Lung (tissue), 12 donors: Measurements from ENCODE around the gene PDS5B. TPM values are rescaled to one million over a fixed set of nuclear protein-coding genes. Genes with fewer than 3 reads are reported as not detected.

ENCODE experiments used
- ATAC-seq: fragments of 200-7000 bp; cut with Tn5 transposase; one replicate; pipeline ENCODE4 v1.9.1; 2020; ENCODE audit warnings: moderate number of reproducible peaks; ENCODE audit not compliant: insufficient read depth, low FRiP score
- DNase-seq, 3 donors: peaks; one replicate each; pipeline ENCODE4 v3.0.0-alpha.2; 2013 to 2017
- H3K27ac ChIP-seq, 2 donors: one replicate each; pipeline ENCODE4 v1.5.1; 2013; ENCODE audit warnings: mild to moderate bottlenecking in 2 of 2, moderate library complexity in 2 of 2, control low read depth in 1 of 2, inconsistent platforms in 1 of 2, low read depth in 1 of 2, low read length in 1 of 2
- H3K27me3 ChIP-seq, 3 donors: one replicate each; pipeline ENCODE4 v1.5.1; 2013; ENCODE audit warnings: low read length in 2 of 3; ENCODE audit not compliant: control insufficient read depth in 3 of 3, insufficient read depth in 3 of 3
- H3K36me3 ChIP-seq, 4 donors: one replicate each; pipeline ENCODE4 v1.5.1; 2013; ENCODE audit warnings: low read length in 4 of 4, mild to moderate bottlenecking in 1 of 4, moderate library complexity in 1 of 4; ENCODE audit not compliant: control insufficient read depth in 4 of 4, insufficient read depth in 4 of 4
- H3K4me1 ChIP-seq, 5 donors: one replicate each; pipeline ENCODE4 v1.5.1; 2013; ENCODE audit warnings: low read length in 5 of 5, mild to moderate bottlenecking in 2 of 5, moderate library complexity in 1 of 5; ENCODE audit not compliant: control insufficient read depth in 5 of 5, insufficient read depth in 5 of 5
- H3K4me3 ChIP-seq: one replicate; pipeline ENCODE4 v1.5.1; 2013; ENCODE audit warnings: mild to moderate bottlenecking, control low read depth, moderate library complexity
- H3K9ac ChIP-seq, 2 donors: one replicate each; pipeline ENCODE4 v1.5.1; 2013; ENCODE audit warnings: low read length in 2 of 2, control low read depth in 1 of 2; ENCODE audit not compliant: insufficient read depth in 1 of 2
- H3K9me3 ChIP-seq, 4 donors: one replicate each; pipeline ENCODE4 v1.5.1; 2013; ENCODE audit warnings: low read length in 3 of 4, mild to moderate bottlenecking in 1 of 4, moderate library complexity in 1 of 4; ENCODE audit not compliant: control insufficient read depth in 4 of 4, insufficient read depth in 3 of 4
- CTCF ChIP-seq: IDR thresholded peaks from 2 replicates; pipeline ENCODE4 v1.5.1; 2012; ENCODE audit warnings: mild to moderate bottlenecking; ENCODE audit errors: control extremely low read depth, extremely low read depth
- WGBS, 2 donors: extraction: QIAGEN DNeasy Blood & Tissue Kit; methylation state at CpG; one replicate each; pipeline ENCODE4 v1.1.7; 2013; 5-methylcytosine and 5-hydroxymethylcytosine counted together
- polyA plus RNA-seq, 2 donors: library from polyadenylated mRNA; stranded (reverse); fragments of 200-250 nt; gene quantifications; one replicate each; pipeline ENCODE4 v1.2.1, GENCODE V29; 2013
- total RNA-seq, 2 donors: library from RNA; depleted of rRNA in 1 of 2; stranded (reverse); fragments of >200 nt in 1 of 2; gene quantifications; one replicate each; pipeline ENCODE4 v1.2.1, GENCODE V29; 2014 to 2021
- donor health status: control.
- donor health status: control.
- donor health status: Bipolar disorder and iron deficiency.
- donor health status: healthy.
- donor health status: DM: yes; HTN: yes; CAD: no.

PDS5B gene
- total and polyA plus RNA-seq, 4 donors = 5.3 to 111 (median 19.3) TPM

- 44 to 49% methylated on average over 5 of the region's 5 CpGs for WGBS, 2 donors
- peak overlapping the region; percentile 46 to 98 for H3K9ac ChIP-seq
- ATAC-seq (no peak), DNase-seq (peak in 2 of 3 donors; percentile 43 to 61)
- no peaks in the 10 kb centered on the region for H3K9me3 ChIP-seq
- H3K27me3 ChIP-seq = no peaks in the 10 kb centered on the region
- no peak for TF ChIP-seq CTCF
- no peak overlapping the region for H3K4me3 ChIP-seq
- peaks cover 0 to 3% (median 1%) of the 10 kb centered on the region in 4 donors for H3K36me3 ChIP-seq
- H3K4me1 ChIP-seq = peaks cover 1 to 30% (median 18%) of the 10 kb centered on the region in 5 donors
- no peak overlapping the region for H3K27ac ChIP-seq
Measured at GRCh38 chr13:32588736-32589135, 2.5 kb downstream of the PDS5B start.

- Histone ChIP-seq H3K4me1 (peaks cover 2 to 30% (median 18%) of the 10 kb centered on the region in 5 donors), H3K9ac (peak overlapping the region in 1 of 2 donors; percentile 98), H3K36me3 (peaks cover 0 to 3% (median 1%) of the 10 kb centered on the region in 4 donors), H3K27ac (no peak overlapping the region), H3K27me3 (no peaks in the 10 kb centered on the region), H3K9me3 (no peaks in the 10 kb centered on the region), H3K4me3 (no peak overlapping the region)
- no peak for TF ChIP-seq CTCF
- WGBS, 2 donors = 51 to 72% methylated on average over 8 of the region's 8 CpGs
- ATAC-seq (no peak), DNase-seq (peak in 2 of 3 donors; percentile 53 to 56)
Measured at GRCh38 chr13:32589471-32589870, 3.2 kb downstream of the PDS5B start.

GRCh38 chr13:32590266-32590665 is 4.0 kb downstream of the PDS5B start:
- TF ChIP-seq CTCF = no peak
- peak in 1 of 3 donors; percentile 24 for DNase-seq
- H3K9me3 ChIP-seq = no peaks in the 10 kb centered on the region
- no peak overlapping the region for H3K27ac ChIP-seq
- H3K9ac ChIP-seq = peak overlapping the region in 1 of 2 donors; percentile 58
- H3K4me3 ChIP-seq = no peak overlapping the region
- 65 to 70% methylated on average over 2 of the region's 2 CpGs for WGBS, 2 donors
- H3K27me3 ChIP-seq = no peaks in the 10 kb centered on the region
- H3K4me1 ChIP-seq = peaks cover 2 to 32% (median 18%) of the 10 kb centered on the region in 5 donors
- no peak for ATAC-seq
- peaks cover 0 to 3% (median 1%) of the 10 kb centered on the region in 4 donors for H3K36me3 ChIP-seq

GRCh38 chr13:32592082-32592481 is 5.8 kb downstream of the PDS5B start:
- H3K27me3 ChIP-seq = no peaks in the 10 kb centered on the region
- TF ChIP-seq CTCF = no peak
- H3K9ac ChIP-seq = no peak overlapping the region
- peaks cover 2 to 32% (median 18%) of the 10 kb centered on the region in 5 donors for H3K4me1 ChIP-seq
- H3K4me3 ChIP-seq = no peak overlapping the region
- 96 to 99% methylated on average over 8 of the region's 8 CpGs for WGBS, 2 donors
- no peak overlapping the region for H3K27ac ChIP-seq
- H3K36me3 ChIP-seq = peaks cover 0 to 3% (median 1%) of the 10 kb centered on the region in 4 donors
- DNase-seq = no peak
- no peak for ATAC-seq
- no peaks in the 10 kb centered on the region for H3K9me3 ChIP-seq
